Gastroesophageal sphincter (tissue), 3 donors: ENCODE measurements around the gene PTPN4.

ENCODE experiments used
- CTCF ChIP-seq, 4 experiments: fragments of 200-600 bp in 2 of 4; fragments of 450-650 bp in 2 of 4; sonication (generic) in 1 of 4; IDR thresholded peaks; one replicate each; pipeline ENCODE4 v1.5.1; 2017 to 2019; ENCODE audit warnings: antibody characterized with exemption in 4 of 4, mild to moderate bottlenecking in 2 of 4, moderate library complexity in 2 of 4
- POLR2A ChIP-seq, 2 donors: fragments of 450-650 bp; IDR thresholded peaks; one replicate each; pipeline ENCODE4 v1.6.1; 2017; ENCODE audit warnings: antibody characterized with exemption in 2 of 2, mild to moderate bottlenecking in 2 of 2, moderate library complexity in 1 of 2

- TF ChIP-seq CTCF (IDR thresholded peaks at IDR 0.05) (no peak), POLR2A (IDR thresholded peaks at IDR 0.05) (no peak)
These were observed 48.9 kb downstream of the PTPN4 start for GRCh38 chr2:119808516-119809147.
